Sigmoid colon (tissue), 7 donors: ENCODE measurements around the gene FXR2. TPM values are rescaled to one million over a fixed set of nuclear protein-coding genes. Genes with fewer than 3 reads are reported as not detected.

Source experiments
- DNase-seq: peaks from one replicate; pipeline ENCODE4 v3.0.0-alpha.2; 2019
- H3K27ac ChIP-seq, 4 donors: fragments of 200-600 bp; sonication (generic); one replicate each; pipeline ENCODE4 v1.5.1; 2016 to 2019; ENCODE audit warnings: mild to moderate bottlenecking in 1 of 4
- H3K27me3 ChIP-seq, 3 donors: fragments of 200-600 bp; sonication (generic); one replicate each; pipeline ENCODE4 v1.5.1; 2019; ENCODE audit warnings: mild to moderate bottlenecking in 1 of 3
- H3K36me3 ChIP-seq, 4 donors: fragments of 200-600 bp; sonication (generic); one replicate each; pipeline ENCODE4 v1.5.1; 2016 to 2019
- H3K4me1 ChIP-seq, 4 donors: fragments of 200-600 bp; sonication (generic); one replicate each; pipeline ENCODE4 v1.5.1; 2017 to 2019
- H3K4me3 ChIP-seq, 4 donors: fragments of 200-600 bp; sonication (generic); one replicate each; pipeline ENCODE4 v1.5.1; 2017 to 2019; ENCODE audit warnings: mild to moderate bottlenecking in 2 of 4, moderate library complexity in 1 of 4
- H3K9me3 ChIP-seq, 4 donors: fragments of 200-600 bp in 3 of 4; sonication (generic) in 3 of 4; one replicate each; pipeline versions ENCODE4 v1.5.1 to v1.6.1; 2013 to 2019
- EP300 ChIP-seq, 4 donors: sonication (generic); formaldehyde crosslinking; IDR thresholded peaks; one replicate each; pipeline ENCODE4 v1.6.1; 2017; ENCODE audit warnings: antibody characterized with exemption in 4 of 4
- POLR2A ChIP-seq, 2 donors: fragments of 450-650 bp; IDR thresholded peaks; one replicate each; pipeline ENCODE4 v1.6.1; 2016; ENCODE audit warnings: antibody characterized with exemption in 2 of 2, mild to moderate bottlenecking in 2 of 2, moderate library complexity in 2 of 2
- POLR2AphosphoS5 ChIP-seq, 4 donors: sonication (generic); formaldehyde crosslinking; IDR thresholded peaks; one replicate each; pipeline ENCODE4 v1.6.1; 2017; ENCODE audit warnings: antibody characterized with exemption in 4 of 4
- WGBS, 2 donors: extraction: QIAGEN DNeasy Blood & Tissue Kit; methylation state at CpG; one replicate each; pipeline ENCODE4 v1.1.7; 2013; 5-methylcytosine and 5-hydroxymethylcytosine counted together
- intact Hi-C: fragments of 100-400 bp; cut with DNase I; formaldehyde crosslinking; loops from one replicate; pipeline ENCODE4 v1.15.1; 2023
- polyA plus RNA-seq, 3 donors: library from polyadenylated mRNA; stranded (reverse); fragments of 200-250 nt; gene quantifications; one replicate each; pipeline ENCODE4 v1.2.3, GENCODE V29; 2013
- total RNA-seq, 4 donors: library from RNA; depleted of rRNA; stranded (reverse); fragments of >200 nt; gene quantifications; one replicate each; pipeline ENCODE4 v1.1.0, GENCODE V29; 2016
- TF ChIP-seq, protein P1 (sequence below), 4 experiments: fragments of 450-650 bp in 3 of 4; fragments of 200-600 bp in 1 of 4; IDR thresholded peaks; one replicate each; pipeline ENCODE4 v1.5.1; 2016 to 2019; ENCODE audit warnings: antibody characterized with exemption in 4 of 4, mild to moderate bottlenecking in 3 of 4, moderate library complexity in 2 of 4
- donor health status: healthy with polysubstance abuse.
- donor health status: Bipolar disorder and iron deficiency.
- donor health status: healthy.

FXR2 gene
- total and polyA plus RNA-seq, 7 donors = 21.3 to 35.5 (median 33.8) TPM

GRCh38 chr17:7593296-7593695 is 21.4 kb downstream of the FXR2 start:
- intact Hi-C loops = no loop called here

GRCh38 chr17:7592422-7593021 is 22.2 kb downstream of the FXR2 start:
- no peak for DNase-seq
- H3K27ac ChIP-seq = no peak overlapping the region
- H3K9me3 ChIP-seq = no peaks in the 10 kb centered on the region
- H3K4me1 ChIP-seq = peaks cover 0 to 25% (median 22%) of the 10 kb centered on the region in 4 donors
- peaks cover 30 to 68% (median 64%) of the 10 kb centered on the region in 4 donors for H3K36me3 ChIP-seq
- 94% methylated on average over 23 of the region's 23 CpGs for WGBS, 2 donors
- intact Hi-C loops = no loop called here
- H3K4me3 ChIP-seq = no peak overlapping the region
- no peak for TF ChIP-seq POLR2AphosphoS5 (IDR thresholded peaks at IDR 0.05)
- no peak for TF ChIP-seq EP300 (IDR thresholded peaks at IDR 0.05)
- TF ChIP-seq, protein P1, sequence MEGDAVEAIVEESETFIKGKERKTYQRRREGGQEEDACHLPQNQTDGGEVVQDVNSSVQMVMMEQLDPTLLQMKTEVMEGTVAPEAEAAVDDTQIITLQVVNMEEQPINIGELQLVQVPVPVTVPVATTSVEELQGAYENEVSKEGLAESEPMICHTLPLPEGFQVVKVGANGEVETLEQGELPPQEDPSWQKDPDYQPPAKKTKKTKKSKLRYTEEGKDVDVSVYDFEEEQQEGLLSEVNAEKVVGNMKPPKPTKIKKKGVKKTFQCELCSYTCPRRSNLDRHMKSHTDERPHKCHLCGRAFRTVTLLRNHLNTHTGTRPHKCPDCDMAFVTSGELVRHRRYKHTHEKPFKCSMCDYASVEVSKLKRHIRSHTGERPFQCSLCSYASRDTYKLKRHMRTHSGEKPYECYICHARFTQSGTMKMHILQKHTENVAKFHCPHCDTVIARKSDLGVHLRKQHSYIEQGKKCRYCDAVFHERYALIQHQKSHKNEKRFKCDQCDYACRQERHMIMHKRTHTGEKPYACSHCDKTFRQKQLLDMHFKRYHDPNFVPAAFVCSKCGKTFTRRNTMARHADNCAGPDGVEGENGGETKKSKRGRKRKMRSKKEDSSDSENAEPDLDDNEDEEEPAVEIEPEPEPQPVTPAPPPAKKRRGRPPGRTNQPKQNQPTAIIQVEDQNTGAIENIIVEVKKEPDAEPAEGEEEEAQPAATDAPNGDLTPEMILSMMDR (IDR thresholded peaks at IDR 0.05) = no peak
- TF ChIP-seq POLR2A (IDR thresholded peaks at IDR 0.05) = no peak
- H3K27me3 ChIP-seq = no peaks in the 10 kb centered on the region

More at GRCh38 chr17:7593296-7593695, 21.4 kb downstream of the FXR2 start:
- Histone ChIP-seq H3K36me3 (peaks cover 30 to 70% (median 66%) of the 10 kb centered on the region in 4 donors), H3K4me1 (peaks cover 0 to 18% (median 16%) of the 10 kb centered on the region in 4 donors), H3K27ac (no peak overlapping the region), H3K27me3 (no peaks in the 10 kb centered on the region), H3K4me3 (no peak overlapping the region), H3K9me3 (no peaks in the 10 kb centered on the region)
- TF ChIP-seq, protein P1 (IDR thresholded peaks at IDR 0.05) = no peak
- no peak for TF ChIP-seq POLR2AphosphoS5 (IDR thresholded peaks at IDR 0.05)
- TF ChIP-seq EP300 (IDR thresholded peaks at IDR 0.05) = no peak
- no peak for DNase-seq
- 90 to 91% methylated on average over 12 of the region's 12 CpGs for WGBS, 2 donors

DNA sequence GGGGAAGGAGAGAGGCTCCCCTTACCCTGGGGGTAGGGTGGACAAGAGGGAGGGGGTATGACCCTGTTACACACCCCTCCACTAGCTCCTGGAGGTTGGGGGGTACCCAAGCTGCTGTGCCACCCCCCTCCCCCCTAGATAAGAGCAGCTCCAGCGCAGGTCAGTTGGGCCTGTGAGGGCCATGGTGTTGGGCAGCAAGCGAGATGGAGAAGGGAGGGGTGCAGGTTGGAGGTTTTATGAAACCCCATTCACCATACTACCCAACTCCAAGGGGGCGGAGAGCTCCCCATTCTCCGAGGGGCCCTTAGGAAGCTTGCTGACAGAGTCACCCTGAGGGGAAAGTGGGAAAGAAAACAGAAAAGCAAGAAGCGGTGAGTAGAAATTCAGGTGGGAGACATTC is 23.1 kb downstream of the FXR2 start:
- Histone ChIP-seq H3K4me3 (no peak overlapping the region), H3K9me3 (no peaks in the 10 kb centered on the region), H3K27me3 (no peaks in the 10 kb centered on the region), H3K4me1 (peaks cover 0 to 35% (median 25%) of the 10 kb centered on the region in 4 donors), H3K36me3 (peaks cover 30 to 67% (median 57%) of the 10 kb centered on the region in 4 donors), H3K27ac (no peak overlapping the region)
- intact Hi-C loops = no loop called here
- WGBS, 2 donors = 92 to 94% methylated on average over 5 of the region's 5 CpGs
- no peak for DNase-seq
- no peak for TF ChIP-seq POLR2A (IDR thresholded peaks at IDR 0.05)
- TF ChIP-seq POLR2AphosphoS5 (IDR thresholded peaks at IDR 0.05) = no peak
- TF ChIP-seq EP300 (IDR thresholded peaks at IDR 0.05) = no peak
- TF ChIP-seq, protein P1 (IDR thresholded peaks at IDR 0.05) = no peak

DNA sequence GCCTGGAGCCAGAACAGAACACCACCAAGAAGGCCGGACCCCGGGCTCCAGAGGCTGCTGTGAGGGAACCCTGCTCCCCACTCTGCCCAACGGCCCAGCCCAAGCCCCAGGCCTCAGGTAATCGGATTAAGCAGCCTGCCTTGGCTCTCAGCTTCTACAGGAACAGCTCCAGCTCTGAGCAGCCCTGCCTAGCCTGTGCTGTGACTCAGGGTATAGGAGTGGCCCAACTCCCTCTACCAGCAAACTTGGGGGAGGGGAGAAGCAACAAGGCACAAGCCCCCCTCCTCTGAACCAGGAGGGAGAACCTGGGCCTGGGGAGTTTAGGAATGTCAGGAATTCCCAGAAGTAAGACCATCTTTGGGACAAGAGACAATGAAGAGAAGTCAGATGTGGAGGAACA is 24.0 kb downstream of the FXR2 start:
- DNase-seq = no peak

More for the DNA sequence above, 24.0 kb downstream of the FXR2 start:
- intact Hi-C loops = no loop called here
- TF ChIP-seq POLR2A (IDR thresholded peaks at IDR 0.05) (no peak), EP300 (IDR thresholded peaks at IDR 0.05) (no peak), POLR2AphosphoS5 (IDR thresholded peaks at IDR 0.05) (no peak)
- TF ChIP-seq, protein P1 (IDR thresholded peaks at IDR 0.05) = no peak
- WGBS, 2 donors = 86 to 88% methylated on average over 4 of the region's 4 CpGs
- peaks cover 30 to 60% (median 49%) of the 10 kb centered on the region in 4 donors for H3K36me3 ChIP-seq
- no peaks in the 10 kb centered on the region for H3K9me3 ChIP-seq
- H3K4me1 ChIP-seq = peaks cover 0 to 36% (median 26%) of the 10 kb centered on the region in 4 donors
- no peaks in the 10 kb centered on the region for H3K27me3 ChIP-seq
- H3K27ac ChIP-seq = no peak overlapping the region
- no peak overlapping the region for H3K4me3 ChIP-seq
